IPS-18a (cell line): Measurements from ENCODE around the gene COL18A1.

Experiments used
- H3K27ac ChIP-seq: one replicate; pipeline ENCODE4 v1.5.1; 2013; ENCODE audit warnings: low read length
- H3K27me3 ChIP-seq: one replicate; pipeline ENCODE4 v1.6.1; 2013; ENCODE audit warnings: mild to moderate bottlenecking, low read length; ENCODE audit not compliant: control insufficient read depth, insufficient read depth
- H3K36me3 ChIP-seq: one replicate; pipeline ENCODE4 v1.6.1; 2013; ENCODE audit warnings: low read depth, low read length; ENCODE audit not compliant: control insufficient read depth
- H3K4me1 ChIP-seq: one replicate; pipeline ENCODE4 v1.6.1; 2013; ENCODE audit warnings: low read depth, low read length; ENCODE audit not compliant: control insufficient read depth
- H3K4me3 ChIP-seq: one replicate; pipeline ENCODE4 v1.5.1; 2013; ENCODE audit warnings: low read length
- H3K9ac ChIP-seq: one replicate; pipeline ENCODE4 v1.6.1; 2013; ENCODE audit warnings: mild to moderate bottlenecking, low read length, moderate library complexity
- H3K9me3 ChIP-seq: one replicate; pipeline ENCODE4 v1.6.1; 2013; ENCODE audit warnings: low read depth, low read length; ENCODE audit not compliant: control insufficient read depth

COL18A1 gene

GRCh38 chr21:45414396-45415187 is 9.6 kb downstream of the COL18A1 start:
- Histone ChIP-seq H3K27me3 (no peaks in the 10 kb centered on the region), H3K9me3 (no peaks in the 10 kb centered on the region), H3K9ac (no peak overlapping the region), H3K4me3 (no peak overlapping the region), H3K36me3 (peaks cover 4% of the 10 kb centered on the region), H3K4me1 (peaks cover 31% of the 10 kb centered on the region), H3K27ac (no peak overlapping the region)

GRCh38 chr21:45415188-45415942 is 10.4 kb downstream of the COL18A1 start:
- H3K36me3 ChIP-seq = peaks cover 4% of the 10 kb centered on the region
- no peak overlapping the region for H3K27ac ChIP-seq
- H3K4me3 ChIP-seq = no peak overlapping the region
- H3K9ac ChIP-seq = no peak overlapping the region
- no peaks in the 10 kb centered on the region for H3K27me3 ChIP-seq
- H3K4me1 ChIP-seq = peaks cover 28% of the 10 kb centered on the region
- H3K9me3 ChIP-seq = no peaks in the 10 kb centered on the region

- no peaks in the 10 kb centered on the region for H3K9me3 ChIP-seq
- H3K4me1 ChIP-seq = peaks cover 23% of the 10 kb centered on the region
- H3K27me3 ChIP-seq = no peaks in the 10 kb centered on the region
- peaks cover 4% of the 10 kb centered on the region for H3K36me3 ChIP-seq
- no peak overlapping the region for H3K4me3 ChIP-seq
- H3K9ac ChIP-seq = no peak overlapping the region
- H3K27ac ChIP-seq = no peak overlapping the region
Observed at GRCh38 chr21:45415943-45416611, 11.1 kb downstream of the COL18A1 start.

- H3K4me3 ChIP-seq = peak overlapping the region; percentile 21
- H3K9me3 ChIP-seq = no peaks in the 10 kb centered on the region
- peaks cover 23% of the 10 kb centered on the region for H3K4me1 ChIP-seq
- H3K27ac ChIP-seq = no peak overlapping the region
- no peaks in the 10 kb centered on the region for H3K27me3 ChIP-seq
- peaks cover 4% of the 10 kb centered on the region for H3K36me3 ChIP-seq
- no peak overlapping the region for H3K9ac ChIP-seq
Observed at GRCh38 chr21:45416620-45417019, 11.7 kb downstream of the COL18A1 start.

- H3K27ac ChIP-seq = no peak overlapping the region
Observed at GRCh38 chr21:45417256-45417950, 12.4 kb downstream of the COL18A1 start.

GRCh38 chr21:45417951-45418300 is 13.0 kb downstream of the COL18A1 start:
- peaks cover 8% of the 10 kb centered on the region for H3K36me3 ChIP-seq
- H3K9ac ChIP-seq = no peak overlapping the region
- no peaks in the 10 kb centered on the region for H3K27me3 ChIP-seq
- H3K9me3 ChIP-seq = no peaks in the 10 kb centered on the region
- peaks cover 21% of the 10 kb centered on the region for H3K4me1 ChIP-seq
- H3K27ac ChIP-seq = no peak overlapping the region
- H3K4me3 ChIP-seq = no peak overlapping the region

More at GRCh38 chr21:45417256-45417950, 12.4 kb downstream of the COL18A1 start:
- peaks cover 23% of the 10 kb centered on the region for H3K4me1 ChIP-seq
- H3K9me3 ChIP-seq = no peaks in the 10 kb centered on the region
- H3K4me3 ChIP-seq = peak overlapping the region; percentile 21
- no peaks in the 10 kb centered on the region for H3K27me3 ChIP-seq
- peaks cover 8% of the 10 kb centered on the region for H3K36me3 ChIP-seq
- no peak overlapping the region for H3K9ac ChIP-seq

- H3K9me3 ChIP-seq = no peaks in the 10 kb centered on the region
- H3K36me3 ChIP-seq = peaks cover 8% of the 10 kb centered on the region
- H3K4me1 ChIP-seq = peaks cover 17% of the 10 kb centered on the region
- no peaks in the 10 kb centered on the region for H3K27me3 ChIP-seq
- no peak overlapping the region for H3K4me3 ChIP-seq
- no peak overlapping the region for H3K9ac ChIP-seq
- no peak overlapping the region for H3K27ac ChIP-seq
Observed at GRCh38 chr21:45418301-45419071, 13.5 kb downstream of the COL18A1 start.

GRCh38 chr21:45419162-45419561 is 14.2 kb downstream of the COL18A1 start:
- Histone ChIP-seq H3K9me3 (no peaks in the 10 kb centered on the region), H3K36me3 (peaks cover 8% of the 10 kb centered on the region), H3K27me3 (no peaks in the 10 kb centered on the region), H3K9ac (no peak overlapping the region), H3K27ac (no peak overlapping the region), H3K4me1 (peaks cover 17% of the 10 kb centered on the region), H3K4me3 (no peak overlapping the region)

- H3K4me1 ChIP-seq = peaks cover 17% of the 10 kb centered on the region
- H3K27me3 ChIP-seq = no peaks in the 10 kb centered on the region
- H3K27ac ChIP-seq = no peak overlapping the region
- H3K36me3 ChIP-seq = peaks cover 4% of the 10 kb centered on the region
- no peaks in the 10 kb centered on the region for H3K9me3 ChIP-seq
- no peak overlapping the region for H3K4me3 ChIP-seq
- H3K9ac ChIP-seq = no peak overlapping the region
Observed at GRCh38 chr21:45420061-45421041, 15.4 kb downstream of the COL18A1 start.
